Calu3 (cell line): ENCODE results near the gene KCTD15. TPM values are rescaled to one million over a fixed set of nuclear protein-coding genes. Genes with fewer than 3 reads are reported as not detected.

Experiments
- BruUV-seq: library from RNA; stranded (reverse); fragments of 400-500 nt; replicated peaks from 2 replicates; lab custom pipeline; 2021; lab: Mats Ljungman, UMichigan
- CTCF ChIA-PET: fragments of 300-600 bp; sonication (Branson Sonifier 250); formaldehyde crosslinking; loops from one replicate; lab custom pipeline; 2022; ENCODE audit warnings: antibody characterized with exemption; lab: Charles Lee
- DNase-seq: peaks from one replicate; pipeline ENCODE4 v3.0.0; 2022
- H3K27ac Mint-ChIP-seq: one replicate; pipeline ENCODE4 v1.8.0; 2022; ENCODE audit warnings: mixed read lengths; ENCODE audit not compliant: unreplicated experiment
- H3K27me3 Mint-ChIP-seq: one replicate; pipeline ENCODE4 v1.8.0; 2022; ENCODE audit warnings: mixed read lengths; ENCODE audit not compliant: unreplicated experiment
- H3K36me3 Mint-ChIP-seq: one replicate; pipeline ENCODE4 v1.8.0; 2022; ENCODE audit warnings: mild to moderate bottlenecking, moderate library complexity, mixed read lengths; ENCODE audit not compliant: insufficient read depth, unreplicated experiment
- H3K4me1 Mint-ChIP-seq: one replicate; pipeline ENCODE4 v1.8.0; 2022; ENCODE audit warnings: mild to moderate bottlenecking, low read depth, mixed read lengths; ENCODE audit not compliant: unreplicated experiment
- H3K4me3 Mint-ChIP-seq: one replicate; pipeline ENCODE4 v1.8.0; 2022; ENCODE audit warnings: mild to moderate bottlenecking, low read depth, moderate library complexity, mixed read lengths; ENCODE audit not compliant: unreplicated experiment
- H3K9me3 Mint-ChIP-seq: one replicate; pipeline ENCODE4 v1.8.0; 2022; ENCODE audit warnings: low read depth, mixed read lengths; ENCODE audit not compliant: unreplicated experiment
- intact Hi-C: fragments of 100-400 bp; cut with micrococcal nuclease; formaldehyde crosslinking; loops from one replicate; pipeline ENCODE4 v1.10.0; 2022; ENCODE audit not compliant: unreplicated experiment
- total RNA-seq: library from RNA; stranded (reverse); gene quantifications from 2 replicates; pipeline ENCODE4 v1.2.3, GENCODE V29; 2022
- TF ChIP-seq, protein P1 (sequence below): fragments of 200-600 bp; IDR thresholded peaks from one replicate; pipeline ENCODE4 v1.8.0; 2022; ENCODE audit warnings: antibody characterized with exemption; ENCODE audit not compliant: unreplicated experiment

The KCTD15 gene
- total RNA-seq, 1 experiment from 2014 or later: 18.6 TPM

DNA sequence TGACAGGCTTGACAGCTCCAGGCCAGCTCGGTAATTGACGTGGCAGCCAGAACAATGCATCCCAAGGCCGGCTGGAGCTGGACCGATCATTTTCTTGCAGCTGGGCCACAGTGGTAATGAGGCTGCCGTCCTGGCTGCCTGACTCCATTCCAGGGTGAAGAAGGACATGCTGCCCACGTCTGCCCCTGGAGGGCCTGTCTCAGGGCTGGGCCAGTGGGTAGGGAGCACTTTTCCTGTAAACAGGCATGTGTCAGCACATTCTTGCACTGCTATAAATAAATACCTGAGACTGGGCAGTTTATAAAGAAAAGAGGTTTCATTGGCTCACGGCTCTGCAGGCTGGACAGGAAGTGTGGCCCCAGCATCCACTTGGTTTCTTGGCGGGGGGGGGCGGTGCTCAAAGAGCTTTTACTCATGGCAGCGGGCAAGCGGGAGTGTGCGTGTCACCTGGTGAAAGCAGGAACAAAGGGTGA, 38.1 kb upstream of the KCTD15 start:
- H3K4me1 Mint-ChIP-seq: peaks cover 8% of the 10 kb centered on the region
- no TSS peak for BruUV-seq
- TF ChIP-seq, protein P1, sequence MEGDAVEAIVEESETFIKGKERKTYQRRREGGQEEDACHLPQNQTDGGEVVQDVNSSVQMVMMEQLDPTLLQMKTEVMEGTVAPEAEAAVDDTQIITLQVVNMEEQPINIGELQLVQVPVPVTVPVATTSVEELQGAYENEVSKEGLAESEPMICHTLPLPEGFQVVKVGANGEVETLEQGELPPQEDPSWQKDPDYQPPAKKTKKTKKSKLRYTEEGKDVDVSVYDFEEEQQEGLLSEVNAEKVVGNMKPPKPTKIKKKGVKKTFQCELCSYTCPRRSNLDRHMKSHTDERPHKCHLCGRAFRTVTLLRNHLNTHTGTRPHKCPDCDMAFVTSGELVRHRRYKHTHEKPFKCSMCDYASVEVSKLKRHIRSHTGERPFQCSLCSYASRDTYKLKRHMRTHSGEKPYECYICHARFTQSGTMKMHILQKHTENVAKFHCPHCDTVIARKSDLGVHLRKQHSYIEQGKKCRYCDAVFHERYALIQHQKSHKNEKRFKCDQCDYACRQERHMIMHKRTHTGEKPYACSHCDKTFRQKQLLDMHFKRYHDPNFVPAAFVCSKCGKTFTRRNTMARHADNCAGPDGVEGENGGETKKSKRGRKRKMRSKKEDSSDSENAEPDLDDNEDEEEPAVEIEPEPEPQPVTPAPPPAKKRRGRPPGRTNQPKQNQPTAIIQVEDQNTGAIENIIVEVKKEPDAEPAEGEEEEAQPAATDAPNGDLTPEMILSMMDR: no peak
- peaks cover 94% of the 10 kb centered on the region for H3K27me3 Mint-ChIP-seq
- H3K27ac Mint-ChIP-seq: no peak overlapping the region
- CTCF ChIA-PET: interaction anchor here (0.8 to 1.3 kb wide), 2 partner anchors 9 to 523 kb away, joined by 3 read pairs; no protein-coding TSS in a partner anchor
- no peak for DNase-seq
- intact Hi-C loops: no loop called here
- no peak overlapping the region for H3K4me3 Mint-ChIP-seq
- H3K9me3 Mint-ChIP-seq: no peaks in the 10 kb centered on the region
- no peaks in the 10 kb centered on the region for H3K36me3 Mint-ChIP-seq

DNA sequence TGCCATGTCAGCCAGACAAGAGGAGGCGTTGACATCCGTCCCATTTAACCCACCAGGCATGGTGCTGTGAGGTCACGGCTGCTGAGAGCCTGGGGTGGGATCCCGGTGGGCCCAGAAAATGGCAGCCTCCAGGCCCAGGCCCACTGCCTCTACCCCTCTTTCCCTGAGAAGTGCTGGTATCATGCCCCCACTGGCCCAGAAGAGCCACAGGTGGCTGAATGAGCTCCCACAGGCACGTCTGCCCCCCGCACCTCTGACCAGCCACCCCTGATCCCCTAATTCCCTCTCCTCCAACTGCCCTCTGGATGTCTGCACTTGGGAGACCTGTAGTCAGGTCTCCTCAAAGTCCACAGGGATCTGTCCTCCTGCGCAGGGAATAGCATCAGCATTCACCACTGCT, 37.3 kb upstream of the KCTD15 start:
- BruUV-seq: no TSS peak
- Mint-ChIP-seq H3K27ac (no peak overlapping the region), H3K4me3 (no peak overlapping the region), H3K4me1 (peaks cover 8% of the 10 kb centered on the region), H3K27me3 (peaks cover 94% of the 10 kb centered on the region), H3K36me3 (no peaks in the 10 kb centered on the region), H3K9me3 (no peaks in the 10 kb centered on the region)
- CTCF ChIA-PET: interaction anchor here (0.8 kb wide), 1 partner anchor 524 kb away, joined by 3 read pairs; no protein-coding TSS in a partner anchor
- DNase-seq: no peak
- intact Hi-C loops: no loop called here
- TF ChIP-seq, protein P1: no peak

DNA sequence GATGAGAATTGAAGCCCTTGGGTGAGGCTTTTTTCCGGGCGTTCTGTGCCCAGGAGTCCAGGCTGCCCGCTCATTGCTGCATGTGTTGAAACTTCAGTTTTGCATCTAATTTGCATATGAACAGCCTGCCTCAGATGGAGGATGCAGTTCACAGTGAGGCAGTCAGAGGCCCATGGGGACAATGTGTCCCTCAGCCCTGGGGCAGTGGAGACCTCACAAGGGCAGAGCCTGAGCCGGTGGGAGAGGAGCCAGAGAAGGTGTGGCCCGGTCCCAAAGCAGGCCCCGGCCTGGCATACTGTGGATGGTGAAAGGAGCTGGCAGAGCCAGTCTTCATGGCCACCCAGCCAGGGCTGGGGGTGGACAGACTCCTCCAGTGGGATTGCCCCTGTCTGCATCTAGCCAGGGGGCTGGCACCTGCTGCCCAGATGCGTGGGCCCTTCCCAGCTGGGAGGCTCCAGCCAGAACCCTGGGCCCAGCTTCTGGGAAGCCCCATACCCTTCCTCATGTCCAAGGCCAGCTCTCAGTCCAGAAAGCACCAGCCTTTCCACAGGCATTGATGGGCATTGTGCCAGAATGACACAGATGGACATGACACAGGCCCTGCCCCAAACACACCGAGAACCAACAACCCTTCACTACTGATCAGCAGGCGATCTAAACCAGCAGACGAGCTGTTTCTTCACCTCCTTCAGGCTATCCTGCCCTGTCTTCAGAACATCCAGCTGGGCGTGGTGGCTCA, 32.9 kb upstream of the KCTD15 start:
- DNase-seq: no peak
- H3K4me1 Mint-ChIP-seq: peaks cover 3% of the 10 kb centered on the region
- no peaks in the 10 kb centered on the region for H3K36me3 Mint-ChIP-seq
- peaks cover 98% of the 10 kb centered on the region for H3K27me3 Mint-ChIP-seq
- H3K9me3 Mint-ChIP-seq: no peaks in the 10 kb centered on the region
- intact Hi-C loops: no loop called here
- CTCF ChIA-PET: interaction anchor here (0.6 to 0.9 kb wide), 2 partner anchors 183 to 333 kb away, joined by 3 to 4 read pairs; no protein-coding TSS in a partner anchor
- no peak overlapping the region for H3K27ac Mint-ChIP-seq
- TF ChIP-seq, protein P1: no peak
- no peak overlapping the region for H3K4me3 Mint-ChIP-seq
- BruUV-seq: no TSS peak

DNA sequence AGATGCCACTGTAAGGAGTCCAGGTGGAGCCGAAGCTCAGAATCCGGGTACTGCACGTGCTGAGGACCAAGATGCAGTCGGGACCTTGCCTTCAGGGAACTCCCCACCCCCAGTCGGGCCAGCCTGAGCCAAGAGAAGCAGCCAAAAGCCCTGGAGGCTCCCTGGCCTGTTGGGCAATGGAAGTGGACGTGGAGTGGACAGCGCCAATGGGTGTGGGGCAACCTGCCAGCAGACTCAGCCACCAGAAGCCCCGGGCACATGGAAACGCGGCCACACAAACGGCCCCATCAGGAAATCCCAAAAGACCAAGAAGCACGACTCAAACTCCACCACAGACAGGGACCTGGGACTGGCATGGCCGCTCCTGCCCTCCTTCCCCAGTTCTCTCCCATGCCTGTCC, 30.0 kb upstream of the KCTD15 start:
- Mint-ChIP-seq H3K27me3 (peaks cover 95% of the 10 kb centered on the region), H3K36me3 (no peaks in the 10 kb centered on the region), H3K9me3 (no peaks in the 10 kb centered on the region), H3K27ac (no peak overlapping the region), H3K4me3 (no peak overlapping the region), H3K4me1 (no peaks in the 10 kb centered on the region)
- intact Hi-C loops: no loop called here
- TF ChIP-seq, protein P1: no peak
- DNase-seq: no peak
- CTCF ChIA-PET: interaction anchor here (0.9 to 5.7 kb wide), 3 partner anchors 9 to 337 kb away, joined by 4 to 49 read pairs (median 5); no protein-coding TSS in a partner anchor
- BruUV-seq: no TSS peak
